K562 (cell line): ENCODE data around the gene KCNT1. TPM values are rescaled to one million over a fixed set of nuclear protein-coding genes. Genes with fewer than 3 reads are reported as not detected.

ENCODE experiments used
- ATAC-seq: fragments of 200-7000 bp; cut with Tn5 transposase; 3 replicates; pipeline ENCODE4 v1.9.1; 2020; ENCODE audit warnings: moderate library complexity
- BruUV-seq: library from RNA; stranded (reverse); fragments of 400-500 nt; replicated peaks from 2 replicates; lab custom pipeline; 2021; lab: Mats Ljungman, UMichigan
- CTCF ChIA-PET: fragments of 300-600 bp; formaldehyde crosslinking; extraction: SDS; loops from one replicate; lab custom pipeline; 2021; ENCODE audit warnings: low intra/inter-chr PET ratio; lab: Yijun Ruan, JAX
- POLR2A ChIA-PET: fragments of 300-600, 350-650 bp; sonication (Branson Sonifier 250); formaldehyde crosslinking; extraction: SDS; loops from one replicate; lab custom pipeline; 2021; ENCODE audit warnings: antibody characterized with exemption, inconsistent platforms; lab: Yijun Ruan, JAX
- DNase-seq, 4 experiments: peaks; one replicate each; pipeline versions ENCODE4 v3.0.0 to v3.0.0-alpha.2; 2011 to 2018; ENCODE audit warnings: low spot score in 3 of 4, mixed read lengths in 3 of 4; ENCODE audit errors: extremely low read depth in 1 of 4
- FAIRE-seq: peaks from 2 replicates; lab custom pipeline; 2011; peaks lifted over from hg19 to GRCh38; lab: Jason Lieb, UNC
- H2AFZ ChIP-seq: 2 replicates; pipeline ENCODE4 v1.6.0; 2011; ENCODE audit warnings: low read depth, low read length, control low read depth, inconsistent platforms
- H3K27ac ChIP-seq: fragments of 200-600 bp; 3 replicates; pipeline ENCODE4 v1.8.0; 2011; ENCODE audit warnings: low read depth, mild to moderate bottlenecking, control low read depth, inconsistent platforms, low read length, moderate library complexity, mixed read lengths; ENCODE audit errors: extremely low read depth
- H3K27me3 ChIP-seq, 2 experiments: fragments of 300-600 bp in 1 of 2; 2 replicates in 1 of 2; 3 replicates in 1 of 2; pipeline versions ENCODE4 v1.6.0 to v1.8.0; 2011; ENCODE audit warnings: inconsistent platforms in 2 of 2, low read length in 2 of 2, mild to moderate bottlenecking in 1 of 2, mixed read lengths in 1 of 2, moderate library complexity in 1 of 2; ENCODE audit not compliant: control insufficient read depth in 2 of 2, insufficient read depth in 2 of 2
- H3K36me3 ChIP-seq: fragments of 300-600 bp; 3 replicates; pipeline ENCODE4 v1.8.0; 2011; ENCODE audit warnings: mild to moderate bottlenecking, low read length, inconsistent platforms; ENCODE audit not compliant: control insufficient read depth, insufficient read depth
- H3K4me1 ChIP-seq, 2 experiments: fragments of 200-600 bp in 1 of 2; replicated peaks in 1 of 2; 2 replicates in 1 of 2; 3 replicates in 1 of 2; pipeline versions ENCODE4 v1.5.1 to v1.8.0; 2011; ENCODE audit warnings: inconsistent platforms in 2 of 2, low read length in 2 of 2, mild to moderate bottlenecking in 1 of 2, mixed read lengths in 1 of 2, moderate library complexity in 1 of 2; ENCODE audit not compliant: control insufficient read depth in 2 of 2, insufficient read depth in 2 of 2
- H3K4me2 ChIP-seq: 2 replicates; pipeline ENCODE4 v1.6.1; 2011; ENCODE audit warnings: low read length, control low read depth, inconsistent platforms, mixed read lengths; ENCODE audit not compliant: insufficient read depth
- H3K4me3 ChIP-seq: fragments of 200-600 bp; sonication (generic), shearing (Covaris generic); 2 replicates; pipeline ENCODE4 v1.5.1; 2016; ENCODE audit warnings: control low read depth, inconsistent platforms
- H3K79me2 ChIP-seq: fragments of 200-600 bp; 3 replicates; pipeline ENCODE4 v1.8.0; 2011; ENCODE audit warnings: low read length, inconsistent platforms; ENCODE audit not compliant: control insufficient read depth, insufficient read depth
- H3K9ac ChIP-seq, 2 experiments: 2 replicates each; pipeline versions ENCODE4 v1.6.0 to v1.6.1; 2011; ENCODE audit warnings: low read depth in 2 of 2, low read length in 2 of 2, control low read depth in 1 of 2, inconsistent platforms in 1 of 2, mild to moderate bottlenecking in 1 of 2, mixed read lengths in 1 of 2; ENCODE audit not compliant: insufficient read depth in 1 of 2
- H3K9me1 ChIP-seq: one replicate; pipeline ENCODE4 v1.6.0; 2011; ENCODE audit warnings: inconsistent platforms, mild to moderate bottlenecking, low read length, moderate library complexity; ENCODE audit not compliant: control insufficient read depth, insufficient read depth
- H3K9me3 ChIP-seq: replicated peaks from 2 replicates; pipeline ENCODE4 v1.5.1; 2011; ENCODE audit warnings: low read depth, low read length, inconsistent platforms; ENCODE audit not compliant: control insufficient read depth, insufficient read depth
- H4K20me1 ChIP-seq: replicated peaks from 2 replicates; pipeline ENCODE4 v1.6.1; 2011; ENCODE audit warnings: low read length, inconsistent platforms, mixed read lengths; ENCODE audit not compliant: control insufficient read depth, insufficient read depth
- HBP1 ChIP-seq: fragments of 450-650 bp; formaldehyde crosslinking; IDR thresholded peaks from 2 replicates; pipeline ENCODE4 v1.4.0; 2022; ENCODE audit warnings: missing genetic modification characterization
- PYGO2 ChIP-seq: fragments of 450-650 bp; IDR thresholded peaks from 2 replicates; pipeline ENCODE4 v1.6.1; 2016; ENCODE audit warnings: mild to moderate bottlenecking, missing genetic modification characterization, moderate library complexity, missing compliant biosample characterization
- TRIM28 ChIP-seq: fragments of 450-650 bp; IDR thresholded peaks from 2 replicates; pipeline ENCODE4 v1.6.1; 2017
- WGBS: fragments of 100-300 bp; shearing (Covaris generic); methylation state at CpG from one replicate; pipeline ENCODE4 v1.1.6; 2016; ENCODE audit warnings: low coverage, mixed read lengths; ENCODE audit not compliant: insufficient coverage; ENCODE audit errors: missing lambda C conversion rate; 5-methylcytosine and 5-hydroxymethylcytosine counted together
- in situ Hi-C: fragments of 300-500 bp; cut with MboI; formaldehyde crosslinking; loops from 4 replicates; pipeline ENCODE4 v1.15.0; 2018; ENCODE audit warnings: inconsistent platforms, mixed read lengths
- intact Hi-C: fragments of 100-400 bp; cut with micrococcal nuclease; formaldehyde crosslinking; loops from 2 replicates; pipeline ENCODE4 v1.14.2; 2022
- polyA plus RNA-seq, 8 experiments: library from polyadenylated mRNA; depleted of rRNA in 4 of 8; stranded (reverse) in 5 of 8; unstranded in 3 of 8; fragments of >200 nt; fragmentation: Nextera tagmentation in 2 of 8; fragmentation: Illumina TruSeq in 1 of 8; extraction: Ambion mirVana in 2 of 8; extraction: Trizol in 1 of 8; gene quantifications; 2 replicates each; pipeline versions ENCODE4 v1.2.1 to v1.2.3, GENCODE V29; 2011 to 2014; ENCODE audit warnings: inconsistent platforms in 1 of 8, missing spikeins in 1 of 8
- total RNA-seq, 7 experiments: library from RNA; depleted of rRNA in 6 of 7; stranded (reverse); fragments of >200 nt in 6 of 7; fragmentation: Illumina TruSeq in 2 of 7; extraction: Trizol in 2 of 7; gene quantifications; 2 replicates each; pipeline versions ENCODE4 v1.2.1 to v1.2.3, GENCODE V29; 2011 to 2021; ENCODE audit warnings: low replicate concordance in 1 of 7

The KCNT1 gene
- total and polyA plus RNA-seq, 9 of the 15 experiments (the other 6 are each of a cell fraction or from before 2014, with no cell fraction given): 0.05 TPM; not detected in 8

DNA sequence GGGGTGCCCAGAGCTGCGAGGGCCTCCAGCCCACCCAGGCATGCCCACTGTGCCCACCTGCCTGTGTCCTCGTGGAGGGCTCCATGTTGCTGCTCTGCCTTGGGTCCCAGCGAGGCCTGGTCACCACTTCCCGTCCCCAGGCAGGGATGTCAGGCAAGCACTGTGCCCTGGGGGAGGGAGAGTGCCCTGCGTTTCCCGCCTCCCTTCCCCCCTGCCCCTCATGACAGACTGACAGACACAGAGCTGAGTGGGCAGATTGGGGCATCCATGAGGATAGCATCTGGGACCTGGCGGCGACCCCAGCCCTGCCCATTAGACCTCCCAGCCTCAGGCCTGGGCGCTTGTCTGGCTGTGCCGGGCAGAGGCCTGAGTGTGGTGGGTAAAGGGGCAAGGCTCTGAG, 56.9 kb downstream of the KCNT1 start:
- Histone ChIP-seq H3K27me3 (peaks cover 4 to 64% of the 10 kb centered on the region in 2 experiments; a peak in 4 of 5 replicates), H3K79me2 (no peaks in the 10 kb centered on the region), H3K9ac (no peak overlapping the region; a peak in 1 of 4 replicates), H3K27ac (no peak overlapping the region), H2AFZ (no peak overlapping the region), H3K36me3 (no peaks in the 10 kb centered on the region), H4K20me1 (peaks cover 5% of the 10 kb centered on the region; the same call in 1 of the 2 replicates), H3K4me3 (no peak overlapping the region), H3K9me1 (no peaks in the 10 kb centered on the region), H3K4me2 (no peak overlapping the region), H3K4me1 (peaks cover 0 to 26% of the 10 kb centered on the region in 2 experiments; a peak in 1 of 5 replicates), H3K9me3 (no peaks in the 10 kb centered on the region)
- CTCF ChIA-PET: interaction anchor here (0.7 kb wide), 1 partner anchor 10 kb away, joined by 3 read pairs; no protein-coding TSS in a partner anchor
- FAIRE-seq (no peak), ATAC-seq (no peak), DNase-seq (no peak)
- in situ Hi-C loops: no loop called here
- POLR2A ChIA-PET: interaction anchor here (0.6 kb wide), 1 partner anchor 90 kb away, joined by 3 read pairs; no protein-coding TSS in a partner anchor
- TF ChIP-seq TRIM28 (no peak), PYGO2 (tag) (no peak), HBP1 (CRISPR knock-in tag) (no peak)
- intact Hi-C loops: no loop called here
- no TSS peak for BruUV-seq
- WGBS: 3% methylated on average over 9 of the region's 10 CpGs
